HepG2 (cell line): ENCODE results near the gene PXMP4. TPM values are rescaled to one million over a fixed set of nuclear protein-coding genes. Genes with fewer than 3 reads are reported as not detected.

Experiments
- BCL6 ChIP-seq: IDR thresholded peaks from 2 replicates; pipeline ENCODE4 v1.6.1; 2016; ENCODE audit warnings: missing genetic modification reagents, missing compliant biosample characterization
- CCDC6 ChIP-seq: sonication (generic); formaldehyde crosslinking; IDR thresholded peaks from 2 replicates; pipeline ENCODE4 v1.8.1; 2022; ENCODE audit warnings: mild to moderate bottlenecking, missing genetic modification reagents, moderate library complexity
- DNMT1 ChIP-seq: sonication (generic); formaldehyde crosslinking; IDR thresholded peaks from 2 replicates; pipeline ENCODE4 v1.5.1; 2020; ENCODE audit warnings: mild to moderate bottlenecking, missing genetic modification reagents
- DNMT3B ChIP-seq: conservative IDR thresholded peaks from 2 replicates; pipeline ENCODE4 v1.6.1; 2016; ENCODE audit warnings: missing biosample characterization, control low read depth
- DPF2 ChIP-seq: sonication (generic); formaldehyde crosslinking; IDR thresholded peaks from 2 replicates; pipeline ENCODE4 v1.4.0; 2020; ENCODE audit warnings: mild to moderate bottlenecking, low read depth, missing genetic modification reagents, borderline replicate concordance
- HNF4A ChIP-seq: sonication (generic); formaldehyde crosslinking; IDR thresholded peaks from 2 replicates; pipeline ENCODE4 v1.4.0; 2020; ENCODE audit warnings: missing genetic modification reagents
- KLF12 ChIP-seq: sonication (generic); formaldehyde crosslinking; IDR thresholded peaks from 2 replicates; pipeline ENCODE4 v1.4.0; 2020; ENCODE audit warnings: missing genetic modification reagents, borderline replicate concordance
- MAZ ChIP-seq, 2 experiments: sonication (generic) in 1 of 2; formaldehyde crosslinking in 1 of 2; IDR thresholded peaks; 2 replicates each; pipeline versions ENCODE4 v1.5.0 to v1.6.1; 2012 to 2020; ENCODE audit warnings: low read depth in 2 of 2, mild to moderate bottlenecking in 2 of 2, borderline replicate concordance in 1 of 2, improper control_type of control experiment in 1 of 2, low read length in 1 of 2, missing genetic modification reagents in 1 of 2, moderate library complexity in 1 of 2
- MBD4 ChIP-seq: IDR thresholded peaks from 2 replicates; pipeline ENCODE4 v1.6.1; 2012; ENCODE audit warnings: low read length, inconsistent platforms, borderline replicate concordance
- MXI1 ChIP-seq: IDR thresholded peaks from 3 replicates; pipeline ENCODE4 v1.6.1; 2012; ENCODE audit warnings: low read depth, low read length, inconsistent platforms, borderline replicate concordance
- SALL2 ChIP-seq: sonication (generic); formaldehyde crosslinking; IDR thresholded peaks from 2 replicates; pipeline ENCODE4 v1.8.1; 2023; ENCODE audit warnings: mild to moderate bottlenecking, missing genetic modification reagents, inconsistent platforms
- SAP130 ChIP-seq: IDR thresholded peaks from 2 replicates; pipeline ENCODE4 v1.6.1; 2016; ENCODE audit warnings: low read depth
- SCMH1 ChIP-seq: sonication (generic); formaldehyde crosslinking; IDR thresholded peaks from 2 replicates; pipeline ENCODE4 v1.9.0; 2021; ENCODE audit warnings: missing genetic modification reagents, mild to moderate bottlenecking, borderline replicate concordance
- SMARCE1 ChIP-seq: fragments of 450-650 bp; IDR thresholded peaks from 2 replicates; pipeline ENCODE4 v1.6.1; 2017; ENCODE audit warnings: borderline replicate concordance
- ZBTB7A ChIP-seq: sonication (generic); formaldehyde crosslinking; IDR thresholded peaks from 2 replicates; pipeline ENCODE4 v1.8.0; 2022; ENCODE audit warnings: mild to moderate bottlenecking, missing genetic modification reagents
- ZFP41 ChIP-seq: sonication (generic); formaldehyde crosslinking; IDR thresholded peaks from 2 replicates; pipeline ENCODE4 v1.4.0; 2020; ENCODE audit warnings: mild to moderate bottlenecking, missing genetic modification reagents, borderline replicate concordance
- ZNF180 ChIP-seq: sonication (generic); formaldehyde crosslinking; IDR thresholded peaks from 2 replicates; pipeline ENCODE4 v1.4.0; 2020; ENCODE audit warnings: low read depth, missing genetic modification reagents, borderline replicate concordance
- ZNF24 ChIP-seq: fragments of 450-650 bp; IDR thresholded peaks from 2 replicates; pipeline ENCODE4 v1.6.1; 2017; ENCODE audit warnings: antibody characterized with exemption, mild to moderate bottlenecking
- ZNF274 ChIP-seq: sonication (generic); formaldehyde crosslinking; IDR thresholded peaks from 2 replicates; pipeline ENCODE4 v1.5.1; 2020; ENCODE audit warnings: mild to moderate bottlenecking, missing genetic modification reagents
- ZNF337 ChIP-seq: sonication (generic); formaldehyde crosslinking; IDR thresholded peaks from 2 replicates; pipeline ENCODE4 v1.5.1; 2020; ENCODE audit warnings: missing genetic modification reagents, low read depth, mild to moderate bottlenecking, borderline replicate concordance
- ZNF530 ChIP-seq: sonication (generic); formaldehyde crosslinking; IDR thresholded peaks from 2 replicates; pipeline ENCODE4 v1.5.0; 2020; ENCODE audit warnings: low read depth, mild to moderate bottlenecking, missing genetic modification reagents
- ZNF780A ChIP-seq: sonication (generic); formaldehyde crosslinking; IDR thresholded peaks from 2 replicates; pipeline ENCODE4 v1.8.0; 2022; ENCODE audit warnings: mild to moderate bottlenecking, missing genetic modification reagents, moderate library complexity
- ZNF781 ChIP-seq: sonication (generic); formaldehyde crosslinking; IDR thresholded peaks from 2 replicates; pipeline ENCODE4 v1.5.1; 2020; ENCODE audit warnings: borderline replicate concordance, mild to moderate bottlenecking, missing genetic modification reagents; ENCODE audit errors: not compliant biosample characterization
- ZNF878 ChIP-seq: sonication (generic); formaldehyde crosslinking; IDR thresholded peaks from 2 replicates; pipeline ENCODE4 v1.8.1; 2023; ENCODE audit warnings: mild to moderate bottlenecking, missing genetic modification reagents, moderate library complexity
- ZNF879 ChIP-seq: sonication (generic); formaldehyde crosslinking; IDR thresholded peaks from 2 replicates; pipeline ENCODE4 v1.8.1; 2023; ENCODE audit warnings: missing genetic modification reagents
- polyA plus RNA-seq, 8 experiments: library from polyadenylated mRNA; depleted of rRNA in 3 of 8; stranded (reverse) in 7 of 8; unstranded in 1 of 8; fragments of >200 nt; fragmentation: Illumina TruSeq in 4 of 8; extraction: Trizol in 4 of 8; gene quantifications; 2 replicates each; pipeline versions ENCODE4 v1.2.1 to v1.2.3, GENCODE V29; 2011 to 2016; ENCODE audit warnings: low read depth in 4 of 8, missing spikeins in 1 of 8, mixed read lengths in 1 of 8; ENCODE audit not compliant: insufficient read depth in 1 of 8
- total RNA-seq, 5 experiments: library from RNA; depleted of rRNA; stranded (reverse); fragments of >200 nt; fragmentation: Illumina TruSeq; extraction: Trizol; gene quantifications; 2 replicates each; pipeline ENCODE4 v1.2.3, GENCODE V29; 2016; ENCODE audit warnings: low read depth in 1 of 5
- TF ChIP-seq, protein P1 (sequence below): sonication (generic); formaldehyde crosslinking; IDR thresholded peaks from 2 replicates; pipeline ENCODE4 v1.4.0; 2020; ENCODE audit warnings: missing genetic modification reagents; ENCODE audit errors: not compliant biosample characterization
- TF ChIP-seq, protein P2 (sequence below): sonication (generic); formaldehyde crosslinking; IDR thresholded peaks from 2 replicates; pipeline ENCODE4 v1.8.1; 2023; ENCODE audit warnings: mild to moderate bottlenecking, missing genetic modification reagents, borderline replicate concordance
- TF ChIP-seq, protein P3 (sequence below): IDR thresholded peaks from 2 replicates; pipeline ENCODE4 v1.6.1; 2016

Gene PXMP4
- total and polyA plus RNA-seq, 2 of the 13 experiments (the other 11 are each of a cell fraction or from before 2014, with no cell fraction given) = not detected

DNA sequence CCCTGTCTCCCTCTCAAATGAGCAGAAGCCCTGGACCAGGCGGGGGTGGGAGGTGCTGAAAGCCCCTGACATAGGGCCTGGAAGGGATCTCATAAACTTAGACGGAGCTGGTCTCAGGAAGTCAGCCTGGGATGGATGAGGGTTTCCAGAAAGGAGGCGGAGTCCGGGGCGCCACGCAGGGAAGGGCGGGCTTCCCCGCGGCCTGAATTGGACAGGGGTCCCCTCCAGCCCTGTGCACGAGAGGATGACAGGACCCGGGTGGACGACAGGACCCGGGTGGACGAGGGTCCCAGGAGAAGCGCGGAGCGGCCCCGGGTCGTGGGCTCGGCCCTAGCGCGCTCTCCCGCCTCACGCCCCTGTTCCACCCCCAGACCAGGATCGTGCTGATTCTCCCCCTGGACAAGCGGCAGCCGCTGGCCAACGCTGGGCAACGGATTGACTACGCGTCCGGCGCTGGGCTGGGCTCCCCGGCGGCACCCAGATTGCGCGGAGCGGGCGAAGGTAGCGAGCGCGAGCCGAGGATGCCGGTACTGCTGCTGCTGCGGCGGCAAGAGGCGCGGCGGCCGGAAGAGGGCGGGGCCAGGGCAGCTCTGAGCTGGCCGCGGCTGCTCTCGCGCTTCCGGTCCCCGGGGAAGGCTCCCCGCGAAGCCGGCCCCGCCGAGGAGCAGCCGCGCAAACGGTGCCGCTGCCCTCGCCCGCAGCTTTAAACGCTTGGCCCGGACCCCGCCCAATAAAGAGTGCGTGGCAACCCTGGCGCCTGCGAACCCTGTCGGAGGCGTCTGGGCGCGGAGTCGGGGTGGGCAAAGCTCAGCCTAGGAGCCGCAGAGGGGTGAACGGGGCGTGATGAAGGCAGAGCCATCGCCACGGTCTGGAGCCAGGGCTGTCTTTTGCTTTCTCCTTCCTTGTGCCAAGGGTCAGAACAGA, 56.7 kb downstream of the PXMP4 start (continued):
- TF ChIP-seq, protein P1, sequence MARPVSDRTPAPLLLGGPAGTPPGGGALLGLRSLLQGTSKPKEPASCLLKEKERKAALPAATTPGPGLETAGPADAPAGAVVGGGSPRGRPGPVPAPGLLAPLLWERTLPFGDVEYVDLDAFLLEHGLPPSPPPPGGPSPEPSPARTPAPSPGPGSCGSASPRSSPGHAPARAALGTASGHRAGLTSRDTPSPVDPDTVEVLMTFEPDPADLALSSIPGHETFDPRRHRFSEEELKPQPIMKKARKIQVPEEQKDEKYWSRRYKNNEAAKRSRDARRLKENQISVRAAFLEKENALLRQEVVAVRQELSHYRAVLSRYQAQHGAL = peak; percentile 8
- TF ChIP-seq ZNF781 (CRISPR knock-in tag) = no peak
- TF ChIP-seq ZNF24 = no peak
- TF ChIP-seq ZNF878 (CRISPR knock-in tag) = 0 out of 2 replicates have a peak, but pooled peaks have one; percentile 75
- no peak; the same call in none of the 2 replicates for TF ChIP-seq KLF12 (CRISPR knock-in tag)
- peak; percentile 26; the same call in 1 of the 2 replicates for TF ChIP-seq HNF4A (CRISPR knock-in tag)
- peak; percentile 96 for TF ChIP-seq SAP130 (CRISPR knock-in tag)
- peak; percentile 51; the same call in 1 of the 3 replicates for TF ChIP-seq MXI1
- TF ChIP-seq ZNF780A = peak; percentile 91; the same call in 1 of the 2 replicates
- TF ChIP-seq SCMH1 (CRISPR knock-in tag) = no peak
- TF ChIP-seq ZBTB7A = peak; percentile 55; the same call in 1 of the 2 replicates
- TF ChIP-seq BCL6 (CRISPR knock-in tag) = peak; percentile 18
- TF ChIP-seq ZNF530 (CRISPR knock-in tag) = peak; percentile 32; the same call in 1 of the 2 replicates
- TF ChIP-seq MBD4 = no peak
- TF ChIP-seq ZNF337 = peak; percentile 93
- TF ChIP-seq SMARCE1 = no peak
- TF ChIP-seq CCDC6 = peak; percentile 98
- TF ChIP-seq DPF2 (CRISPR knock-in tag) = no peak
- peak; percentile 95; the same call in 1 of the 2 replicates for TF ChIP-seq DNMT1
- no peak for TF ChIP-seq ZNF180 (CRISPR knock-in tag)
- TF ChIP-seq ZNF274 (CRISPR knock-in tag) = peak; percentile 96
- TF ChIP-seq MAZ (IDR thresholded peaks at IDR 0.05; ENCODE audit: borderline replicate concordance, low read depth, low read length) = peak; percentile 80
- TF ChIP-seq MAZ (CRISPR knock-in tag; IDR thresholded peaks at IDR 0.05; ENCODE audit: low read depth) = peak; percentile 93
- TF ChIP-seq, protein P2, sequence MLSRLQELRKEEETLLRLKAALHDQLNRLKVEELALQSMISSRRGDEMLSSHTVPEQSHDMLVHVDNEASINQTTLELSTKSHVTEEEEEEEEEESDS (CRISPR knock-in tag) = peak; percentile 88
- TF ChIP-seq ZNF879 = peak; percentile 94
- TF ChIP-seq ZFP41 (CRISPR knock-in tag) = no peak; the same call in 1 of the 2 replicates
- TF ChIP-seq SALL2 (CRISPR knock-in tag) = peak; percentile 87
- TF ChIP-seq, protein P3, sequence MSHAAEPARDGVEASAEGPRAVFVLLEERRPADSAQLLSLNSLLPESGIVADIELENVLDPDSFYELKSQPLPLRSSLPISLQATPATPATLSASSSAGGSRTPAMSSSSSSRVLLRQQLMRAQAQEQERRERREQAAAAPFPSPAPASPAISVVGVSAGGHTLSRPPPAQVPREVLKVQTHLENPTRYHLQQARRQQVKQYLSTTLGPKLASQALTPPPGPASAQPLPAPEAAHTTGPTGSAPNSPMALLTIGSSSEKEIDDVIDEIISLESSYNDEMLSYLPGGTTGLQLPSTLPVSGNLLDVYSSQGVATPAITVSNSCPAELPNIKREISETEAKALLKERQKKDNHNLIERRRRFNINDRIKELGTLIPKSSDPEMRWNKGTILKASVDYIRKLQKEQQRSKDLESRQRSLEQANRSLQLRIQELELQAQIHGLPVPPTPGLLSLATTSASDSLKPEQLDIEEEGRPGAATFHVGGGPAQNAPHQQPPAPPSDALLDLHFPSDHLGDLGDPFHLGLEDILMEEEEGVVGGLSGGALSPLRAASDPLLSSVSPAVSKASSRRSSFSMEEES (CRISPR knock-in tag) = 0 out of 2 replicates have a peak, but pooled peaks have one; percentile 14
- TF ChIP-seq DNMT3B (CRISPR knock-in tag) = peak; percentile 15; the same call in 1 of the 2 replicates
